CD4-positive, alpha-beta T cell (primary cell): ENCODE data around the gene AMELX. TPM values are rescaled to one million over a fixed set of nuclear protein-coding genes. Genes with fewer than 3 reads are reported as not detected.

Experiments
- ATAC-seq: fragments of 200-7000 bp; cut with Tn5 transposase; one replicate; pipeline ENCODE4 v1.10.0; 2022; ENCODE audit warnings: mild to moderate bottlenecking; ENCODE audit not compliant: poor library complexity
- CTCF ChIA-PET: fragments of 350-600 bp; sonication (Branson Sonifier 250); formaldehyde crosslinking; loops from one replicate; lab custom pipeline; 2021; ENCODE audit warnings: antibody characterized with exemption, inconsistent platforms; lab: Charles Lee
- POLR2A ChIA-PET: fragments of 350-600 bp; sonication (Branson Sonifier 250); formaldehyde crosslinking; loops from one replicate; lab custom pipeline; 2021; ENCODE audit warnings: antibody characterized with exemption, inconsistent platforms; lab: Charles Lee
- DNase-seq, 14 experiments: peaks; one replicate each; pipeline ENCODE4 v3.0.0-alpha.2; 2013 to 2020; ENCODE audit warnings: mixed read lengths in 2 of 14
- H3K27ac ChIP-seq, 2 donors: one replicate each; pipeline versions ENCODE4 v1.5.1 to v1.7.0; 2013; ENCODE audit warnings: low read length in 2 of 2, low read depth in 1 of 2, mild to moderate bottlenecking in 1 of 2
- H3K27me3 ChIP-seq, 2 experiments: 1 replicate in 1 of 2; 2 replicates in 1 of 2; pipeline versions ENCODE4 v1.6.1 to v1.7.0; 2013; ENCODE audit warnings: low read length in 2 of 2, control low read depth in 1 of 2, mild to moderate bottlenecking in 1 of 2, moderate library complexity in 1 of 2; ENCODE audit not compliant: insufficient read depth in 2 of 2, control insufficient read depth in 1 of 2
- H3K36me3 ChIP-seq: one replicate; pipeline ENCODE4 v1.6.1; 2013; ENCODE audit warnings: low read length, control low read depth; ENCODE audit not compliant: insufficient read depth
- H3K4me1 ChIP-seq: one replicate; pipeline ENCODE4 v1.6.1; 2013; ENCODE audit warnings: low read length, control low read depth; ENCODE audit not compliant: insufficient read depth
- H3K4me3 ChIP-seq: one replicate; pipeline ENCODE4 v1.5.1; 2013; ENCODE audit warnings: mild to moderate bottlenecking, low read length, moderate library complexity
- H3K9me3 ChIP-seq, 2 experiments: 1 replicate in 1 of 2; 2 replicates in 1 of 2; pipeline versions ENCODE4 v1.6.1 to v1.7.0; 2013; ENCODE audit warnings: low read length in 2 of 2, mild to moderate bottlenecking in 2 of 2, control low read depth in 1 of 2, moderate library complexity in 1 of 2; ENCODE audit not compliant: control insufficient read depth in 1 of 2, insufficient read depth in 1 of 2
- H3K27ac Mint-ChIP-seq: one replicate; pipeline ENCODE4 v1.8.0; 2020; ENCODE audit warnings: mixed read lengths
- H3K27me3 Mint-ChIP-seq: one replicate; pipeline ENCODE4 v1.8.0; 2021; ENCODE audit warnings: mixed read lengths
- H3K36me3 Mint-ChIP-seq: one replicate; pipeline ENCODE4 v1.8.0; 2021; ENCODE audit warnings: low read depth, mixed read lengths
- H3K4me1 Mint-ChIP-seq: one replicate; pipeline ENCODE4 v1.8.0; 2021; ENCODE audit warnings: low read depth, mixed read lengths
- H3K4me3 Mint-ChIP-seq: one replicate; pipeline ENCODE4 v1.8.0; 2020; ENCODE audit warnings: mild to moderate bottlenecking, mixed read lengths
- H3K9me3 Mint-ChIP-seq: one replicate; pipeline ENCODE4 v1.8.0; 2020; ENCODE audit warnings: mixed read lengths
- CTCF ChIP-seq: fragments of 200-600 bp; IDR thresholded peaks from one replicate; pipeline ENCODE4 v1.8.0; 2022; ENCODE audit warnings: antibody characterized with exemption, mild to moderate bottlenecking
- intact Hi-C, 2 experiments: fragments of 100-400 bp; cut with DNase I in 1 of 2; cut with micrococcal nuclease in 1 of 2; formaldehyde crosslinking; loops; one replicate each; pipeline versions ENCODE4 v1.15.1 to v1.9.0; 2023 to 2025; cut with DNase I, micrococcal nuclease
- total RNA-seq, 174 experiments: library from RNA in 2 of 174; stranded (reverse) in 2 of 174; gene quantifications; one replicate each; pipeline ENCODE4 v1.2.3 and lab custom pipeline; 2021 to 2026

Gene AMELX
- total RNA-seq, 2 experiments from 2014 or later = not detected

GRCh38 chrX:11298600-11298999 is 5.4 kb downstream of the AMELX start:
- Mint-ChIP-seq H3K27me3 (no peaks in the 10 kb centered on the region), H3K9me3 (no peaks in the 10 kb centered on the region), H3K36me3 (no peaks in the 10 kb centered on the region), H3K4me3 (no peak overlapping the region), H3K4me1 (no peaks in the 10 kb centered on the region), H3K27ac (no peak overlapping the region)
- Histone ChIP-seq H3K4me3 (no peak overlapping the region), H3K4me1 (no peaks in the 10 kb centered on the region), H3K9me3 (peaks cover 0 to 3% of the 10 kb centered on the region in 2 experiments), H3K27me3 (no peaks in the 10 kb centered on the region), H3K36me3 (no peaks in the 10 kb centered on the region), H3K27ac (no peak overlapping the region)
- CTCF ChIA-PET = no interaction called here
- TF ChIP-seq CTCF = no peak
- POLR2A ChIA-PET = no interaction called here
- intact Hi-C loops = no loop called here
- ATAC-seq (no peak), DNase-seq (no peak)

- Histone ChIP-seq H3K9me3 (no peaks in the 10 kb centered on the region), H3K27me3 (no peaks in the 10 kb centered on the region), H3K4me3 (no peak overlapping the region), H3K4me1 (no peaks in the 10 kb centered on the region), H3K36me3 (no peaks in the 10 kb centered on the region), H3K27ac (no peak overlapping the region)
- intact Hi-C loops = no loop called here
- Mint-ChIP-seq H3K36me3 (no peaks in the 10 kb centered on the region), H3K9me3 (no peaks in the 10 kb centered on the region), H3K27ac (no peak overlapping the region), H3K4me3 (no peak overlapping the region), H3K4me1 (no peaks in the 10 kb centered on the region), H3K27me3 (no peaks in the 10 kb centered on the region)
- ATAC-seq (no peak), DNase-seq (no peak)
- ChIA-PET POLR2A (no interaction called here), CTCF (no interaction called here)
- TF ChIP-seq CTCF = no peak
Observed at GRCh38 chrX:11304829-11305228, 11.6 kb downstream of the AMELX start.

GRCh38 chrX:11305641-11306040 is 12.4 kb downstream of the AMELX start:
- H3K27ac ChIP-seq = no peak overlapping the region
- intact Hi-C loops = no loop called here
- no peak overlapping the region for H3K27ac Mint-ChIP-seq
- H3K36me3 ChIP-seq = no peaks in the 10 kb centered on the region
- ChIA-PET CTCF (no interaction called here), POLR2A (no interaction called here)
- no peaks in the 10 kb centered on the region for H3K9me3 Mint-ChIP-seq
- H3K4me1 ChIP-seq = no peaks in the 10 kb centered on the region
- H3K4me1 Mint-ChIP-seq = no peaks in the 10 kb centered on the region
- ATAC-seq = no peak
- no peak for DNase-seq
- H3K4me3 ChIP-seq = no peak overlapping the region
- no peaks in the 10 kb centered on the region for H3K27me3 Mint-ChIP-seq
- H3K4me3 Mint-ChIP-seq = no peak overlapping the region
- no peak for TF ChIP-seq CTCF
- no peaks in the 10 kb centered on the region for H3K27me3 ChIP-seq
- H3K36me3 Mint-ChIP-seq = no peaks in the 10 kb centered on the region
- H3K9me3 ChIP-seq = no peaks in the 10 kb centered on the region
